ENCODE data around the gene RER1.
"Not testable (repeated sequence)": the region's sequence is repeated elsewhere in the genome, so short reads cannot be mapped to it uniquely, and the experiment has no call there.

RER1 gene

DNA sequence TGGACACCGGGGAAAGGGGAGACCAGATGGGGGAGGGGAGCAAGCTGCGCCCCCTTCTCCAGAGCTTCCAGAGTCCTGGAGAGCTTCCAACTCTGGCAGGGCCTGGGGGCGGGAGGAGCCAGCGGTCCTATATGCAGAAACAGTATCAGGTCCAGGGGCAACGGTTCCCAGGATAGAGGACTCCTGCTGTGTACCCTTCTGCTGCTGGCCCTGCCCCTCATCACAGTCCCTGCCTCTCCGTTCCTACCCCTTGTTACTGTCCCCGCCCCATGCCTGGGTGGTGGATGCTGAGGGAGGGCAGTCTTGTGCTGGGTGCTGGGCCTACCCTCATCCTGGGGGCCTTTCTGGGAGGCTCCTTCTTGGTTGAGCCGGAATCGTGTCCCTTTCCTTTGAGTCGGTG lies 39.9 kb downstream of the RER1 start:
- DNase-seq, result no peak

- DNase-seq, result no peak
Observed at GRCh38 chr1:2432441-2432844, 40.8 kb downstream of the RER1 start.

GRCh38 chr1:2433196-2433595 lies 41.6 kb downstream of the RER1 start:
- no peak for DNase-seq

DNA sequence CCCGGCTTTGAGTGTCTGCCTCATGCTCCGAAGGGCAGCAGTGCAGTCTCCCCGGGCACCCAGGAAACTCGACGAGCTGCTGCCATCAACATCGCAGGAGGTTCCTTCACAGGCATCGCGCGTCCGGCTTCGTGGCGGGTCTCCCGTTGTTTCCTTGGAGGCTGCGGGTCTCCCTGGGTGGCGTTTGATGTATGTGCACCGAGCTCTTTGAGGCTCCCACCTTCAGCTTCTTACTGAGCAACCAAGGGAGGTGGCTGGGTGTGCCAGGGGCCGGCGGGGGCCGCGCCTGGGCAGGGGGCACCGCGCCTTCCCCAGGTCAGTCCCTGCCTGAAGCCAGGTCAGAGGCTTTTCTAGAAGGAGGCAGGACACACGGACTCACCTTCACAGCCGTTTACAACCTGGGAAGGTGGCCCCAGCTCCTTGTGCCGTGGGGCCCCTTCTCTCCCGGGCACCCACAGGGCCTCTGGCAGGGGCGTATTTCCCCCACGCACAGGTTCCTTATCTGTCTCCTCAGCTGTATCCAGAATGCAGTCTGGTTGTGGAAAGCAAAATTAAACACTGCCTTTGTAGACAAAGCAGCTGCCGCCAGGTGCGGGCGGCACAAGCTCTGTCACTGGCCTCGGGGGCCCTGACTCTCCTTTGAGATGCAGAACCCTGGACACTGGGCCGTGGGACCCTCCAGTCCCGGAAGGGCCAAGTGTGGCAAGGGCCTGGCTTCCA lies 42.5 kb downstream of the RER1 start:
- DNase-seq, result no peak

DNA sequence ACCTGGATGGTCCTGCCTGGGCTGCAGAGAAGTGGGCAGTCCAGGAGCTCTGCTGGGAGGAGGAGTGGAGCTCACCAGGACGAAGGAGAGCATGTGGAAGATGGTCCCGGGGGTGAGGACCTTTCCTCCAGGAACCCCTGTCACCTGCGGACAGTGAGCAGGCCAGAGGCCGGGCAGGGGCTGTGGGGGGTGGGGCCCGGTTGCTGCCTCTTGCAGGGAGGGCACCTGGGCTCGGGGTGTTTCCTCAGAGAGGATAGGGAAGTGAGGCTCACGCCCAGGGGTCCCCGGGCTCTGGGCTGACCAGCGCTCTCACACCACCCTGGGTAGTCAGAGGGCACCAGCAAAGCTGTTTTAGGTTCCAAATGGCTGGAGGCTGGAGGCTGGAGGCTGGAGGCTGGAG lies 43.5 kb downstream of the RER1 start:
- no peak for DNase-seq

- DNase-seq, result no peak
Observed at GRCh38 chr1:2435746-2436355, 44.2 kb downstream of the RER1 start.

- DNase-seq, result no peak
Observed at GRCh38 chr1:2436876-2437275, 45.2 kb downstream of the RER1 start.

DNA sequence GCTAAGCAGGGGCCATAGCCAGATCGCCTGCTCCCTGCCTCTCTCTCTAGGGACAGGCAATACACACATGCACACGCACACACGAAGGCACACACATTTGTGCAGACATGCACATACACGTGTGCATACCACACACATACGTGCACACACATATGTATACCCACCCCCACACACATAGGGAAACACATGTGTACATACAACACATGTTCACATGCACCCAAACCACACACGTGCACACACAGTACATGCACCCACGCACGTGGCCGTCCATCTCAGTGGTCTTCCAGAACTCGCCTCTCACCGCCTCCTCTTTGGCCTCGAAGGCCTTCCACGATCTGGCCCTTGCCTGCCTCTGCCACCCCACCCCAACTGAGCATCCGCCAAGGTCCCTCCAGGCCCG lies 46.0 kb downstream of the RER1 start:
- no peak for DNase-seq

DNA sequence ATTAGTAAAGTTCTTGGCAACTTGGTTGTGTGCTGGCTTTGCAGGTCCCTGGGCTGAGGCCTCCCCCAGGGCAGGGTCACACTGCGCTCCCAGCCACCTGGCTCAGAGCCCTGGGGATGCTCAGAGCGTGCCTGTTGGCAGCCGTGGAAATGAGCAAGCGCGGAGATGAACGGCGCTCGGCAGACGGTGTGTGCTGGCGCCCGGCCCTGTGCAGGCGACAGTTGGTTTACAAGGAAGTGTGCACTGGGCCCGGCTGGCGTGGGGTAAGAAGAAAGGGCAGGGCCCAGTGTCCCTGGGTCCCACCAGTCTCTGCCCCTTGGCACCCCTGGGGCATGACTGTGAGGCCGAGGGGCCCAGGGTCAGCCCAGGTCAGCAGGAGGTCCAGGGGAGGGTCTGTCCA lies 46.4 kb downstream of the RER1 start:
- no peak for DNase-seq

GRCh38 chr1:2438641-2439040 lies 47.0 kb downstream of the RER1 start:
- DNase-seq, result no peak

- DNase-seq, result no peak
Observed at GRCh38 chr1:2439369-2439768, 47.7 kb downstream of the RER1 start.

- not testable (repeated sequence) for DNase-seq
Observed at GRCh38 chr1:2440346-2440745, 48.7 kb downstream of the RER1 start.

DNA sequence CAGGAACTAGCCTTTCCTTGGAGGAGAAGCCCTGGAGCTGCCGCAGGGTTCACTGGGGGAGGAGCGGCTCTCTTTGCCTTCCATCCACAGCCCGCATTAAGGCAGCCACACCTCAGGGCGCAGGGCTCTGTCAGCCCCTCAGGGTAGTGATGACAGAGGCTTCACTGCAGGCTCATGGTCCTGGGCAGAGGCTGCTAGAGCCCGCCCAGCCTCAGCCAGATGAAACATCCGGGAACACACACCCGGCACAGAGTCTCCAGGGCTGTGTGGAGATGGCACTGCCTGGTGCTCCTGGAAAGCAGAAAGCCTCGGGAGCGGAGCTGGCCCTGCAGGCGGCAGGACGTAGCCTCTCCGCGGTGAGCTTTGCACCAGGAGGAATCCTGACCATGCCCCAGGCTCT lies 50.1 kb downstream of the RER1 start:
- no peak for DNase-seq

GRCh38 chr1:2442661-2443060 lies 51.0 kb downstream of the RER1 start:
- no peak for DNase-seq

GRCh38 chr1:2443277-2444137 lies 51.9 kb downstream of the RER1 start:
- DNase-seq, result no peak

- DNase-seq, result no peak
Observed at GRCh38 chr1:2444138-2444591, 52.5 kb downstream of the RER1 start.

DNA sequence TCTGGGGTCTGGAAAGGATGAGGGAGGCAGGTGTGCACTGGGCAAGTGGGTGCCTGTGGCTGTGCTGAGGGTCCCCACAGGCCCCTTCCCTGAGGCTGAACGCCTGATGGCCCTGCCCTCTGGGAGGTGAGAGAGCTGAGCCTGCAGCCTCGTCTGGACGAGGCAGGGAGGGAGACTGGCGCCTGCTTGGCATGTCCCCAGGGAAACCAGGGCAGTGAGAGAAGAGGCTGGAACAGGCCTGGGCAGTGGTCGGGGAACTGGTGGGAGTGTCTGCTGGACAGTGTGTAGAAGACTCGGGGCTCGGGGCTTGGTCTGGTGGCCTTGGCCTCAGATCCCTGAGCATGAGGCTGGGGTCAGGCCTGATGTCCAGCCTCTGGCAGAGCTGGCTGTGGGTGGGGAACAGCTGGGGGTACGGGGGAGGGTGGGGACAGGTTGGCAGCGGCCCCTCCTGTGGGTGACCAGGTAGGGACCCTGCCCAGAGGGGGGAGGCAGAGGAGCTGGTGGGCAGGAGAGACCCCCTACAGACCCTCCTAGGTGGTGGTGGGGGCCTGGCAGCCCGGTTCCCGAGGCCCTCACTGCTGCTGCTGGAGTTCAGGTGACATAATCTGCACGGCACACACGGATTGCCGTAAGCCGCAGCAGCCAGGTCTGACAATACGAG lies 53.7 kb downstream of the RER1 start:
- no peak for DNase-seq

GRCh38 chr1:2445823-2446215 lies 54.2 kb downstream of the RER1 start:
- no peak for DNase-seq

DNA sequence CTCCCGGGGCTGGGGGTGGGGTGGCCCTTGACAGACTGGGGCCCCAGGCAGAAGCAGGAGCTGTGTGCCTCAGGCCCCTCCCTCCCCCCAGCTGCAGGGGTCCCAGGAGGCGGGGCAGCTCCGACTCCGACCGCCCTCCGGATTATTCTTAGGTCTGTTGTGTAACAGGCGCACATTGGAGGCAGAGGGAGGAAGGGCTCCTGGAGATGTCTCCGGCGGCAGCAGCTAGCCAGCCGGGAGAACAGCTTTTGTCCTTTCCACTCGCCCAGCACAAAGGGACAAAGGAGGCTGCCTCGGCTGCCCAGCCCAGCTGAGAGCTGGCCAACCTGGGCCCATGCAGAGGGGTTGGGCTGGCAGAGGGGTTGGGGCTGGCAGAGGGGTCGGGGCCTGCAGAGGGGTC lies 54.8 kb downstream of the RER1 start:
- no peak for DNase-seq

- DNase-seq, result no peak
Observed at GRCh38 chr1:2446861-2447260, 55.2 kb downstream of the RER1 start.

DNA sequence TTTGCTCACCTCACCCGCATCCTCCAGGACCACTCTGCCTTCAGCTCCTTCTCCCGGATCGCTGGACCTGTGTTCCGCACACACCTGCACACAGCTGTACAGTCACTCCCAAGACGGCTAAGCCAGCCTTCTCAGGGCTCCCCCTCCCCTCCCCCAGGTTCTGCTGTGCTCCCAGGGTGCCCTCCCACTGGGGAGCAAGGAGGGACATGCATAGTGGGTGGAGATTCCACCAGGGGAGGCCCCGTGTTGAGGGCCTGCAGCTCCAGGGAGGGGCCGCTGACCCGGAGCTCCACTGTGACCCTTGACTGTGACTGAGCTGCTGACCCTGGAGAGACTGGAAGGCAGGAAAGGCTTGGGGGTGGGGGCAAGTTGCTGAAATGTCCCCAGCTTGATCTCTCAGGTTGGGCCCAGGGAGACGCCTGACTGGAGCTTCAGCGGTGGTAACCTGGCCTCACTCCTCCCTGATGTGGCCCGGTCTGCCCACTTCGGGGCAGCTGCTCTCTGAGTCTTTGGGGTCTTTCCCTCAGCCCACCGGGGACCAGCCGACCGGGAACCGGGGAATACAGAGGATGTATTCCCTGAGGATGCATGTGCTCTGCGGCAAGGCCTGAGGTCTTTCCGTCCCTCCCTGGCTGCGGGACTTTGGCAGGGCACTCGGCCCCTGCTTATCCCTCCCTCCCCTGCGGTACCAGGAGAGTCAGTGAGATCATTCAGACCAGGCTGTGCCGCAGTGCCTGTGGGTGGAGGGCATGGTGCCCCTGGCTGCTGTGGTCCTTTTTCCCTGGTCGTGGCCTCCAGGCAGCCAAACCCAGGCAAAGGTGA lies 55.8 kb downstream of the RER1 start:
- DNase-seq, result no peak

GRCh38 chr1:2448098-2448445 lies 56.4 kb downstream of the RER1 start:
- no peak for DNase-seq
